Activated CD4-positive, CD25-positive, alpha-beta regulatory T cell (primary cell): ENCODE results near the gene DOK1.

Source experiments
- DNase-seq, 4 experiments: peaks; one replicate each; lab custom pipeline; 2025; lab: John Stamatoyannopoulos, UW

Gene DOK1

DNA sequence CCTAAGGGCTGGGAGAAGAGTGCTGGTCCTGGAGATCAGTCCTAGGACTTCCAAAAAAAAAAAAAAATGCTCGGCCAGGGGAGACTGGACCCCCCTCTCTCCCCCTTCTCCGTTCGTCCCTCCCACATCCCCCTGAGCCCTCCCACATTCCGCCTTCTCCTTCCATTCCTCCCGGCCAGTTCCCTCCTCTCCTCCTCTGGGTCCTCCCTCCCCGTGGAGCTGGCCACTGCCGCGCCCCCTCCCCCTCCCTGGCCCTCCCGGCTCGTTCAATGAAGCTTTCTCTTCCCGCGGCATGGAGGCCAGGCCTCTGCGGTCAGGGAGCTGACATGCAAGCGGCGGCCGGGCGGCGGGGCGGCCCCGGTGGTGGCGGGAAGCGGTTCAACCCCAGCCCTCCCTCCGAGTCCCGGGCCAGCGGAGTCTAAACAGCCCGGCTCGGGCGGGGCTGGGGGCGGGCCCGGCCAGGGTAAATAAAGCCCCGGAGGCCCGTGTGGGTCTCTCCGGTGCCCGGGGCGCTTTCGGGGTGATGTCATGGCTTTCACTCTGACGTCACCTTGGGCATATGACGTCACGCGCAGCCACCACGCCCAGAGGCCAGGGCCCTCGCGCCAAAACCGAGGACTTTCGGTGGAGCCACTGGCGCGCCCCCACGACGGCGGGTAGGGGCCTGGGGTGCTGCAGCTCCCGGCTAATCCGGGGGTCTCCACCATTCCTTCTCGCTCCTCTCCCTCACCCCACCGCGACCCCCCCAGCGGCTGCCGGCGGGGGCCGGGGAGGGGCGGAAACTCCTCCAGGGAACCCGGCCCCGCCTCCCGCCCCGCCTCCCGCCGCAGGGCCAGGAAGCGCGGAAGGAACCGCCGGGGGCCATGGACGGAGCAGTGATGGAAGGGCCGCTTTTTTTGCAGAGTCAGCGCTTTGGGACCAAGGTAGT is at the start of gene DOK1, which contains the start of gene LOXL3:
Gene DOK1 (plus strand): TSS at position 829 of the 928 bp plus-strand sequence. CDS start 35 bp downstream, at position 864.
Gene LOXL3 (minus strand): TSS at position 51 of the 928 bp plus-strand sequence. CDS start 1,308 bp downstream, outside the sequence.
- peak; percentile 64 to 74 (median 73) for DNase-seq

DNA sequence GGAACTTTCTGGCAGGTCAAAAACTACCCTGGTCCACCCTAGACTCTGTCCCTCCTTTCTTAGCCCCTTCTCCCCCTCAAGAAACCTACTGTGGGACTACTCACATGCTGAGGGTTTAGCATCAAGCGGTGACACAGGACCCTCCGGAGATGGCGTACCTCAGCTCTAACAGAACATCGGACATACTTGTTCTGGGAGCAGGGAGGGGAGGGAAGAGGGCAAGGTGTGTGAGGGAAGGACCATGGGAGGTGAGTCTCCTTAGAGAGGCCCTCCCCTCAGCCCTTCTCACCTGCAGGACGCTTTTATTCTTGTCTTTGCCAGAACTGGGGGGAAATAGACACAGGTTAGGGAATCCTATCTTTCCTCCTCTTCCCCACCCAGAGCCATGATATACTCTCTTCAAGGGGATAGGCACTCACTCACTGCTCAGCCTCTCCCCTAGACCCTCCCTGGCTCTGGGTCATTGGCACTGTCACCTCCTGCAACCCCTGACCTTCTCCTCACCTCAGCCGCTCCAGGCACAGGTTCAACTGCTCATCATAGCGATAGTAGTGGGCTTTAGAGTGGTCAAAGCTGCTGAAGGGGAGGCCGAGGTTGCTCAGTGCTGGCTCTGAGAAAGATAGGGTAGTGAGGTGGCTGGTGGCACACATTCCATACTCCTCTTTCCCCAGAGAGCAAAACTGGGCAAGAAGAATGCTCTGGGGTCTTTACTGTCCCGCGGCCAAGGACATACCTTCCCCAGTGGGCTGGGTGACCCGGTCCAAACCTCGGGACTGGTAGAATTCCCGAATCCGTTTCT is 48.9 kb upstream of the DOK1 start:
- DNase-seq, result no peak

DNA sequence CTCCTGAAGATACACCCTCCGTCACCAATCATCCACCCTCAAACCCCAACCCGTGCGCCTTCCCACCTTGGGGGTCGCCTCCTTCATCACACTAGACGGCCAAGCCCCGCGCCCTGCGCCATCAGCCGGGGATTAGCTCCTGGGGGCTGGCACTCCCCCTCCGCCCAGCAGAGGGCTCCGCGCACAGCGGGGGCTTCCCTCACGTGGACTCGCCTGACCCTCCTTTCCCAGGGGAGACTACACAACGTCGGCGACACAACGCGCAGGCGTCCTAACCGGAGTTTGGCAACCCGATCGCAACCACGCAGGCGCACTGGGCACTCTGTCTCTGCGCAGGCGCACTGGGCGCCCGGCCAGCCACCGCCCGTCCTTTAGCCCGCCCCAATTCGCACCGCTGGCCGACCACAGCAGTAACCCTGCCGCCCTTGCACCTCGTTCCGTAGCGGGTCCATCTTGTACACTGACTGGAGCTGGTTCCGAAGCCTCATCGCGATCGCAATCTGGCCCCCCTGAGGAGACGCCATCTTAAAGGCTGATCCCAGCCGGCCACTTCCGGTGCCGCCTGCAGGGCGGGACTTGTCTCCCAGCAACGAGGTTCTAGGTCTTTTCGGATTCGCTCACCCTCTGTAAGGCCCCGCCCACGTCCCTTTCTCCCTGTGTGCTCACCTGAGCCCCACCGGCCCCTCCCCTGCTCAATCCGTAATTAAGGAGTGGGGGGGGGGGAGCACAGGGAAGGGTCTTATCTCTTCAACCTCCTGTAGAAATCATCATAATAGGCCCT is 47.2 kb upstream of the DOK1 start, which contains the start of gene PCGF1:
Gene PCGF1 (minus strand): TSS at position 551 of the 781 bp plus-strand sequence. CDS start 27 bp downstream, at position 524.
- peak; percentile 94 to 97 (median 97) for DNase-seq

DNA sequence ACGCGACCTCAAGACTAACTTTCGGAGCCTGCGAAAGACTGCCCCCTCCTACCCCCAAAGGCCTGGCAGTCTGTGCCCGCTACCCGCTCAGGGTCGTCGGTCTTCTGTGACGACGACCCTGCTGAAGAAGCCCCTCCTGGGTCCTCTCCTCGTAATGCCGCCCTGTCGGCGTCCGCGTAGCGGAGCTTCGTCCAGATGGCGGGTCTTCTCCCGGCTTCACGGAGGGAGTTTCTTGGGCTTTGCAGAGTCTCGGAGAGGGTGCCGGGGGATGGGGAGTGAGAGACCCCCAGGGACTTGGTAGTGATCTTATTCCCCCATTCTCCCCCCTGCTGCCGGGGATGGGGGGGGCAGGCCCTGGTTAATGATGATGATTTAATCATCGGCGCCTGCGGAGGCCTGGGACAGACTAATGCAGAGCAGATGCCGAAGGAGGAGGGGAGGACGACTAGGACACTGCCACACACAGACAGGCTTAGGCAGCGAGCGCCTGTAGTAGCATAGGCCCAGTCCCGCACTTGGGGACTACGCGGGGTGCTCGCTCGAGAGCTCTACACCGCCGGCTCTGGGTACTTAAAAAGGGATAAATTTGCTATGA is 46.5 kb upstream of the DOK1 start:
- DNase-seq, result peak in 1 of 4 experiments; percentile 10

DNA sequence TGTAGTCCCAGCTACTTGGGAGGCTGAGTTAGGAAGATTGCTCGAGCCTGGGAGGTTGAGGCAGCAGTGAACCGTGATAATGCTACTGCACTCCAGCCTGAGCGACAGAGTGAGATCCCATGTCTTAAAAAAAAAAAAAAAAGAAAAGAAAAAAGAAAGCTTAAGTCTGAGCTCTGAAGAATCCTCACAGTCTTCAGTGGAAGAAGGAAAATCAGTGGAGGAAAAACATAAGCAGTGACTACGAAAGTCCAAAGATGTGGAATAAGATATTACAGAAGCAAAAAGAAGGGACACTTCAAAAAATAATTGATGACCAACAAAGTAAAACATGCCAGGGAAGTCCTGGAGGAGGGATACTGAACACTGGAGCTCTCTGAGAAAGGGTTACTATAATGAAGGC is 44.2 kb upstream of the DOK1 start:
- no peak for DNase-seq

DNA sequence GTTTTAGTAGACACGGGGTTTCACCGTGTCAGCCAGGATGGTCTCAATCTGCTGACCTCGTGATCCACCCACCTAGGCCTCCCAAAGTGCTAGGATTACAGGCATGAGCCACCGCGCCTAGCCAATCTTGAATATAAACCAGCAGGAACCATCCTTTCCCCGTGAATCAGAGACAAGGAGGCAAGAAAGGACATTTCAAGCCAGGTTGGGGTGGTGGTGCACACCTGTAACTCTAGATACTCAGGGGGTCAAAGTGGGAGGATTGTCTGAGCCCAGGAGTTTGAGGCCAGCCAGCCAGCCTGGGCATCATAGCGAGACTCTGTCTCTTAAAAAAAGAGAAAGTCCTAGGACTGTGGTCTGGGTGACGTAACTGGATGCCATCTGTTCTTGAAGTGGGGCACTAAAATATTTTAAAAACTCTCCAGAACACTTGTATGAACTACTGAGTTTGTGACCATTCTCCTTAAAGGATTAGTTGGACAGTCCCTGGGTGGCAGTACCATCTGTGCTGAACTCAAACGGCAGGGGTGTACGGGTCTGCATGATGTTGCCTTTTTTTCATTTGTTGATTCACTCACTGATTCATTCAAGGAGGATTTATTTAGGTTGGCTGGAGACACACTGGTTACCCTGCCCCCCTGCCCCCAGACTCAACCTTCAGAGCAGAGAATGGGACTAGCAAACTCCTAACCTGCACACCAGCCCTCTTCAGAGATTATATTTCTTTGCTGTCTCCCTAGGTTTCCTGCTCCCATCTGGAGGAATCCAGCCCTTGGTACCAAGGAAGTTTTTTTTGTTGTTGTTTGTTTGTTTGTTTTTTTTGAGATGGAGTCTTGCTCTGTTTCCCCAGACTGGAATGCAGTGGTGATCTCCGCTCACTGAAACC is 43.2 kb upstream of the DOK1 start:
- no peak for DNase-seq

DNA sequence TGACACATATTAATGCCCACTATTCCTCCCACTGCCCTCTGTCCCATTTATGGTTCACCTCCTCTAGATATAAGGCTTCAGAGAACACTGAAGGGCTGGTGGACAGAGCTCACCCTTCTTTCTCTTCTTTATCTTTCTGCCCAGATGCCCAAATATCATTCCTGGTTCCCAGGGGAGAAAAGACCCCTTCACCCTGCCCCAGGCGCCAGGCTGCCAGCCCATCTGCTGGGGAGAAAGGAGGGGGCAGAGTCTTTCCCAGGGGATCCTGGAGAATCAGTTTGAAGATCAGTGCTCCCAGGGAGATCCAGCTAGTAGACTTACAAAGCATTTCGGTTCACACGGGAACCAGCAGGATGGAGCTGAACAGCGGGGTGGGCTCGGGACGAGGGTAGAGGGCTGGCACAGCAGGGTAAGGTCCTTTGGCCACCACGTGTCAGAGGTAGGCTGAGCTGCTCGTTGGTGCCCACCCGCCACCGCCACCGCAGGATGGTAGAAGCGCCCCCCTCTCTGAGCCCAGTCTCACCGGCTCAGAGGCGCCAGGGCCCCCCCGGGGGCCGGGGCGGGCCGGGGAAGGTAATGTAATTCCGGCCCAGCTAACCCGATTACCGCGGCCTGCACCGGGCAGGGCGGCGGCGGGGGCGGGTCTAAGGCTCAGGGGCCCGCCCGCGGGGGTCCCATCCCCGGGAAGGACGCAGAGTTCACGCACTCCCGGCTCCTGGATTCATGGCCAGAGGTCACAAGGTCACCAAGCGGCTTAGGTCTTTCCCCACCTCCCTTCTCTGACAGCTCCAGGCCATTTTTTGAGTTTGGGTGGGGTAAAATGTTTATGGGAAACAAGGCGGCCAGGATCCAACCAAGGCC is 41.5 kb upstream of the DOK1 start:
- DNase-seq, result no peak

DNA sequence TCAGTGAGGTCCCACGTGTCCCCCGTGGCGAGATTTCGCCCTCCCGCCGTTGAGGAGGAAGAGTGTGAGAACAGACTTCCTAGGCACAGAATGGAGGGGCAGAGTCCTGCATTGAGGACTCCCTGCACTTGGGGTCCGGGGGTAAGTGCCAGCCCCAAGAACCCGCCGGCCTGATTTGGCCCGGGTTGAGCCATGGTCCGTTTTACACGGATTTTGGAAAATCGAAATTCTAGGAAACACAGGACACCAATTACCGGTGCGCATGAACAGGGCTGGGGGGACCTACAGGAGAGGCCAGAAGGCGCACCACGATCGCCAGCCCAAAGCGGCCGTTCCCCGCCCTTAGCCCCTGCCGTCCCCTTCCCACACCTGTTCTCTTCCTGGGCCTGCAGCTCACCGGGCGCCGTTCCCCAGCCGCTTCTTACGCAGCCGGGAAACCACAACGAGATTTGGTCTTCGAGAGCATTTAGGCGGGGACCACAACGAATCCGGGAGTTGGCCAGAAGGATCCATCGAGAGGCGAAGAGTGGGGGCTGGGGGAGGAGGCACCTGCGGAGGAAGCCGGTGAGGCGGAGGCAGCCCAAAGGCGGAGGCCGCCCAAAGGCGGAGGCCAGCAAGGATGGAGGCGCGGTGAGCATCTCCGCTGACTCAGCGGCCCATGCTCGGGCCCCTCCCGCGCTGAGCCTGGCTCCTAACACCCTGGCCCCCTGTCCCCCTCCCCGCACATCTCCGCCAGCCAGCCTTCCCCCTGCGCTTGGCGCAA is 40.7 kb upstream of the DOK1 start:
- no peak for DNase-seq

DNA sequence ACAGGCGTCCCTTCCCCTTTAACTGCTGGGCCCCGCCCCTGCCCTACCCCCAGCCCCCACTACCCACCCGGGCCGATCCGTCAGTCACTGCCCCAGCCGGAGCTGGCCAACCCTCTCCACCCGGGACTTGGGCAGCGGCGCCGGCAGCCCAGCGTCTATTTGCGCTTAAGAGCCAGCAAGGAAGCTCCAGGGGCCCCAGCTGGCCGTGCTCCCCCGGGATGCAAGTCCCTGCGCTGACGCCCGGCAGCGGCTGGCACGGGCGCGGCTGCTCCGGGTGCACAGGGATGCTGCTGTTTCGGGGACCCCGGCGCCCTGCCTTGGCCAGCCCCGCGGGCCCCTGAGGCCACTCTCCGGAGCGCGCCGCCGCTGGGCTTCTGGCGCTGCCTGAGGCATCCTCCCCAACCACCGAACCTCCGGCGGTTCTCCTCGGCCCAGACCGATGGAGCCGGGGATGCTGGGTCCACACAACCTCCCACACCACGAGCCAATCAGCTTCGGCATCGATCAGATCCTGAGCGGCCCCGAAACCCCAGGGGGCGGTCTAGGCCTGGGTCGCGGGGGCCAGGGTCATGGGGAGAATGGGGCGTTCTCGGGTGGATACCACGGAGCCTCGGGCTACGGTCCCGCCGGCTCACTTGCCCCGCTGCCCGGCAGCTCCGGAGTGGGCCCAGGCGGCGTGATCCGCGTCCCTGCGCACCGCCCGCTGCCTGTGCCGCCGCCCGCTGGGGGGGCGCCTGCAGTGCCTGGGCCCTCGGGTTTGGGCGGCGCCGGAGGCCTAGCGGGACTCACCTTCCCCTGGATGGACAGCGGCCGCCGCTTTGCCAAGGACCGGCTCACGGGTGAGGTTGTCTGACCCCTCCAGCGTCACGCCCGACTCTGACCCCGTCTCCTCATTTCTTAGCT is 39.9 kb upstream of the DOK1 start, which contains the start of gene TLX2:
Gene TLX2 (plus strand): TSS at position 83 of the 903 bp plus-strand sequence. CDS start 357 bp downstream, at position 440.
- DNase-seq, result no peak

DNA sequence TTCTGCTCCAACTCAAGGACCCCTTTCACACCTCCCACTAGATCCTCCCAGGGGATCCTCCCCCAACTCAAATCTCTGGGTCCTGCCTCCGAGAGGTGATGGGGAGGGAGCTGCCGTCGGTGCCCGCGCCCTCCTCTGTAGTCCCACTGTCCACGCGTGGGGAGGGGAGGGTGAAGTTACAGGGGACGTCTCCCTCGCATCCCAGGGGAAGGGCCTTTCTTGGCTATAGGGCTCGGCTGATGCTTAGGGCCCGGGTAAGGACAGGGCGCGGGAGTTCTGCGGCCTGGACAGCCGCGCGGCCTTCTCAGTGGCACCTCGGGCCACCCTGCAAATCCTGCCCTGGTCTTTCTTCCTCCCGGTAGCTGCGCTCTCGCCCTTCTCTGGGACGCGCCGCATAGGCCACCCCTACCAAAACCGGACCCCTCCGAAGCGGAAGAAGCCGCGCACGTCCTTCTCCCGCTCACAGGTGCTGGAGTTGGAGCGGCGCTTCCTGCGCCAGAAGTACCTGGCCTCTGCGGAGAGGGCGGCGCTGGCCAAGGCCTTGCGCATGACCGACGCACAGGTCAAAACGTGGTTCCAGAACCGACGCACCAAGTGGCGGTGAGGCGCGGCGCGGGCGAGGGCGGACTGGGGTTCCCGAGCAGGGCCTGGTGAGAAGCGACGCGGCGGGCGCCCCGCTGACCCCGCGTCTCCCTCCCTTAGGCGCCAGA is 39.1 kb upstream of the DOK1 start:
- DNase-seq, result no peak

DNA sequence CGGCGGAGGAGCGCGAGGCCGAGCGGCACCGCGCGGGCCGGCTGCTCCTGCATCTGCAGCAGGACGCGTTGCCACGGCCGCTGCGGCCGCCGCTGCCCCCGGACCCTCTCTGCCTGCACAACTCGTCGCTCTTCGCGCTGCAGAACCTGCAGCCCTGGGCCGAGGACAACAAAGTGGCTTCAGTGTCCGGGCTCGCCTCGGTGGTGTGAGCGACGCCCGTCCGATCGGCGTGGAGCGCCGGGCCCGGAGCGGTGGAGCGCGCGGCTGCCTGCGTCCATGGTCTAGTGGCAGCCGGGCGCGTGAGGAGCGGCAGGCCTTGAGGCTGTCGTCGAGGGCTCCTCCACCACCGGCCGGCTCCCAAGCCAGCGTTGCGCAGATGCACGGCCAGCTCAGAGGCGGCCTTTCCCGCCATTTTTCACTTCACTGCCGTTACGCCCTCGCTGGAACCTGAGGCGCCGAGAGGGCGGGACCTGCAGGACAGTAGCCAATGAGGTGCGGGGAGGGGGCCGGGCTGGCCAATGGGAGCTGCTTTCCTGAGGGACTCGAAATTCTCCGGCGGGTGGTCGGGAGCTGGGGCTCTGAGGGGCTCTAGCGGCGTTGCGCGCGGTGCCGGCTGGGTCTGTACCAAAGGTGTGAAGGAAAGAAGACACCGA is 38.4 kb upstream of the DOK1 start:
- peak; percentile 30 to 62 (median 42) for DNase-seq

DNA sequence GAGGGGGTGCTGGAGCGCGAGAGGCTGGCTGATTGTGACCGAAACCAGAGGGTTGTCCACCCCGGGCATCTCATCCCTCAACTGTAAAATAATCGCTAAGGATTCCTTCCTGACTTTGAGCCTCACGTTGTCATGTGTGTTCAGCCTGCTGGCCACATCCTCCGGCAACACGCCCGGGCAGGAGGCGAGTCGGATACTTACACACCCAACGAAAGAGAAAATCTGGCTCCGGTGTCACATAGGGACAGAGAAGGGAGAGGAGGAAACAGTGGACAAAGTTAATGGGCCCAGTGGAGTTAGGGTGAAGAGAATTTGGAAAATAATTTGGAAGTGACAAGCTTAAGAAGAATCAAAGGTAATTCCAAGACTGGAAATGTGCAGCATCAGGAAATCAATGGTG is 37.9 kb upstream of the DOK1 start:
- no peak for DNase-seq

DNA sequence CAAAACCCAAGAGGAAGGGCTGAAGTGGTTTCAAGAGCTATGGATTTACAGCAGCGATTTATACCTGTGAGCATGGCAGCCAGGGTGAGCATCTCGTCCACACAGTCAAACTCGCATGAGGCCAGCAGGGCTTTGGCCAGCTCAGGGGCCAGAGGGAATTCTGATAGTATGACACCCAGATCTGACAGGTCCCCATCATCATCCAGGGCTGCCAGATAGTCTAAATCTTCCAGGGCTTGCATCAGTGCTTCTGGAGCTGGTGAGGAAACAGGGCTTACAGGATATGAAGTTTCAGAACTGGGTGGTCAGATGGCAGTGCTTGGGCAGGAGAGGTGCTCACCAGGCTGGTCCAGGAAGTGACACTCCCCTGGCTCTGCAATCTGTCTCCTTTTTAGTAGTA is 32.0 kb upstream of the DOK1 start:
- DNase-seq, result no peak

DNA sequence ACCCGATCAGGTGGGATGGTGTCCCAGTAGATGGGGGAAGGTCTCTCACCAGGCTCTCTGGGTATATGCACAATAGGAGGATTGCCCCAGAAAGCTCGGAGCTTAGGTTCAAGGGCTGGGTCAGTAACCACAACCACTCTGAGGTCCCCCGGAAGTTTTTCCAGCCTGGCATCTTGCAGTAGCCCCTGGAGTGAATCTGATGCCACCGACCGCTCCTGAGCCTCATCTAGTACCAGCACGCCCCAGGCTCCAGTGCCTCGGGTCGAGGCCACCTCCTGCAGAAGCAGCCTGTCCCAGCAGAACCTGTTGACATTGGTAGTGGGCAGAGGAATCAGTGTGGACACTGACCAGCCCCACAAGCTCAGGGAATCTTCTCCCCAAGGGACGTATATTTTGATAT is 30.5 kb upstream of the DOK1 start:
- no peak for DNase-seq

DNA sequence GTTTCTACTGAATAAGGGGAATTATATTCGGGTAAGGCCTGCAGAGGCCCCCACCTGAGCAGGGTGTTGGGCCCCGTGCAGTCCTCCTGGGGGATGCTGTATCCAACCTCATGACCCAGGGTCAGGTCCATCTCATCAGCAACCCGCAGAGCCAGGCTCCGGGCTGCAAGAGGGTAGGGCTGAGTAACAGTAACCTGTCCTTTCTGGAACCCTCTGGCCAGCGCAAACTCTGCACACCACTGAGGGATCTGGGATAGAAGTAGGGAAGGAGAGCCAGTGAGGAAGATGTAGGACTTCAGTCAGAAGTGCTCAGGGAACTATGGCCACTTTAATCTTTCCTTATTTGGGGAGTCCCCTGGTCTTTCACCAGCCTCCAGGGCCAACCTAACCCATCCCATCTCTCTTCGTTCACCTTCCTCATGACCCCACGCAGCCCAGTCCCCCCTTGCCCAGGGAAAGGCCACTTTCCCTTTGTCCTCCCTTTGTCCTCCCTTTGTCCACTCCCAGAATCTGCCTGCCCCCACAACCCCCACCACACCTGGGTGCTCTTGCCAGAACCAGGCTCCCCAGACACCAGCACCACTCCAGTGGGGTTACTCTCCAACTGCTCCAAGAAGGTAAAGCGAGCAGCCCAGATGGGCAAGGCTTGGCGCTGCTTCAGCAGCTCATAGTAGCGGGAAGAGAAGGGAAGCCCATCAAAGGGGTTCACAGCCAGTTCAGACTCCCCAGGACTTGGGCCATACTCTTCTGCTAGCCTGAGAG is 29.4 kb upstream of the DOK1 start:
- no peak for DNase-seq
